H1 (cell line): ENCODE results near the gene CRAT. TPM values are rescaled to one million over a fixed set of nuclear protein-coding genes. Genes with fewer than 3 reads are reported as not detected.

Source experiments
- RAD21 ChIP-seq, 2 experiments: IDR thresholded peaks in 1 of 2; conservative IDR thresholded peaks in 1 of 2; 2 replicates each; pipeline ENCODE4 v1.6.1; 2011; ENCODE audit warnings: low read depth in 2 of 2, low read length in 2 of 2, improper control_type of control experiment in 1 of 2, inconsistent platforms in 1 of 2, mild to moderate bottlenecking in 1 of 2, moderate library complexity in 1 of 2
- polyA plus RNA-seq, 7 experiments: library from polyadenylated mRNA; depleted of rRNA in 3 of 7; stranded (reverse) in 5 of 7; unstranded in 2 of 7; fragments of >200 nt in 5 of 7; fragments of 200-250 nt in 2 of 7; gene quantifications; 1 replicate in 5 of 7; 2 replicates in 1 of 7; 4 replicates in 1 of 7; pipeline versions ENCODE4 v1.2.1 to v1.2.3, GENCODE V29; 2011 to 2013; ENCODE audit warnings: missing spikeins in 2 of 7, mixed read lengths in 2 of 7
- total RNA-seq: library from RNA; stranded (reverse); fragmentation: NEBNext Ultra II Directional; extraction: Animal tissue kit (Norgen Biotek cat#: 25700); gene quantifications from 2 replicates; pipeline ENCODE4 v1.2.1, GENCODE V29; 2021

The CRAT gene
- total and polyA plus RNA-seq, 2 of the 8 experiments (the other 6 are each of a cell fraction or from before 2014, with no cell fraction given) = 8.2 to 17.3 TPM

- no peak for TF ChIP-seq RAD21 (IDR thresholded peaks at IDR 0.05 in 1 of 2, conservative IDR thresholded peaks at IDR 0.05 in 1 of 2; ENCODE audit: low read depth in 2 of 2, low read length in 2 of 2)
Measured at GRCh38 chr9:129108805-129109536, 1.6 kb downstream of the CRAT start (continued).
